Stomach (tissue), 9 donors: ENCODE measurements around the gene GRK4. TPM values are rescaled to one million over a fixed set of nuclear protein-coding genes. Genes with fewer than 3 reads are reported as not detected.
"Not testable (repeated sequence)": the region's sequence is repeated elsewhere in the genome, so short reads cannot be mapped to it uniquely, and the experiment has no call there.

Experiments used
- DNase-seq, 2 donors: peaks; one replicate each; pipeline versions ENCODE4 v3.0.0 to v3.0.0-alpha.2; 2013 to 2019
- H3K27ac ChIP-seq, 5 donors: fragments of 200-600 bp in 4 of 5; sonication (generic) in 4 of 5; one replicate each; pipeline ENCODE4 v1.5.1; 2013 to 2019; ENCODE audit warnings: mild to moderate bottlenecking in 1 of 5, moderate library complexity in 1 of 5
- H3K27me3 ChIP-seq, 3 donors: fragments of 200-600 bp; sonication (generic); one replicate each; pipeline ENCODE4 v1.5.1; 2017 to 2019; ENCODE audit warnings: mixed run types in 1 of 3
- H3K36me3 ChIP-seq, 4 donors: fragments of 200-600 bp; sonication (generic); 1 replicate in 3 of 4; 2 replicates in 1 of 4; pipeline ENCODE4 v1.5.1; 2016 to 2019
- H3K4me1 ChIP-seq, 4 donors: fragments of 200-600 bp; sonication (generic); one replicate each; pipeline ENCODE4 v1.5.1; 2016 to 2019
- H3K4me3 ChIP-seq, 4 donors: fragments of 200-600 bp; sonication (generic) in 3 of 4; one replicate each; pipeline ENCODE4 v1.5.1; 2016 to 2019; ENCODE audit warnings: mild to moderate bottlenecking in 1 of 4
- H3K9me3 ChIP-seq, 4 donors: fragments of 200-600 bp; sonication (generic); one replicate each; pipeline ENCODE4 v1.5.1; 2016 to 2019
- EP300 ChIP-seq: sonication (generic); formaldehyde crosslinking; IDR thresholded peaks from one replicate; pipeline ENCODE4 v1.6.1; 2017; ENCODE audit warnings: antibody characterized with exemption
- POLR2A ChIP-seq, 4 donors: fragments of 450-650 bp; IDR thresholded peaks; one replicate each; pipeline ENCODE4 v1.6.1; 2016; ENCODE audit warnings: antibody characterized with exemption in 4 of 4, control low read depth in 2 of 4, mild to moderate bottlenecking in 1 of 4, moderate library complexity in 1 of 4
- POLR2AphosphoS5 ChIP-seq, 3 donors: sonication (generic); formaldehyde crosslinking; IDR thresholded peaks; one replicate each; pipeline ENCODE4 v1.6.1; 2016; ENCODE audit warnings: antibody characterized with exemption in 3 of 3
- WGBS, 5 donors: extraction: QIAGEN DNeasy Blood & Tissue Kit in 3 of 5; methylation state at CpG; one replicate each; pipeline versions ENCODE4 v1.1.5 to v1.1.7; 2013 to 2018; 5-methylcytosine and 5-hydroxymethylcytosine counted together
- intact Hi-C: fragments of 100-400 bp; cut with DNase I; formaldehyde crosslinking; loops from one replicate; pipeline ENCODE4 v1.15.1; 2023; ENCODE audit warnings: low total_unique reads
- polyA plus RNA-seq, 3 donors: library from polyadenylated mRNA; stranded (reverse); fragments of 200-250 nt; gene quantifications; one replicate each; pipeline ENCODE4 v1.2.3, GENCODE V29; 2013
- total RNA-seq, 5 donors: library from RNA; depleted of rRNA; stranded (reverse); fragments of >200 nt; gene quantifications; one replicate each; pipeline versions ENCODE4 v1.1.0 to v1.2.3, GENCODE V29; 2014 to 2016
- TF ChIP-seq, protein P1 (sequence below), 7 experiments: fragments of 450-650 bp in 4 of 7; fragments of 200-600 bp in 3 of 7; sonication (generic) in 3 of 7; IDR thresholded peaks; one replicate each; pipeline ENCODE4 v1.5.1; 2016 to 2019; ENCODE audit warnings: antibody characterized with exemption in 7 of 7, control low read depth in 2 of 7, mild to moderate bottlenecking in 1 of 7
- donor health status: healthy with polysubstance abuse.
- donor health status: Bipolar disorder and iron deficiency.
- donor health status: healthy.

GRK4 gene
- total and polyA plus RNA-seq, 8 donors: 0.58 to 11.9 (median 5.1) TPM

GRCh38 chr4:2937986-2938385 lies 25.4 kb upstream of the GRK4 start:
- Histone ChIP-seq H3K27ac (peak overlapping the region in 1 of 5 donors; percentile 99), H3K36me3 (peaks cover 39 to 61% (median 55%) of the 10 kb centered on the region in 4 donors), H3K4me1 (peaks cover 34 to 48% (median 46%) of the 10 kb centered on the region in 4 donors), H3K4me3 (no peak overlapping the region), H3K27me3 (no peaks in the 10 kb centered on the region), H3K9me3 (no peaks in the 10 kb centered on the region)
- no peak for DNase-seq
- TF ChIP-seq, protein P1, sequence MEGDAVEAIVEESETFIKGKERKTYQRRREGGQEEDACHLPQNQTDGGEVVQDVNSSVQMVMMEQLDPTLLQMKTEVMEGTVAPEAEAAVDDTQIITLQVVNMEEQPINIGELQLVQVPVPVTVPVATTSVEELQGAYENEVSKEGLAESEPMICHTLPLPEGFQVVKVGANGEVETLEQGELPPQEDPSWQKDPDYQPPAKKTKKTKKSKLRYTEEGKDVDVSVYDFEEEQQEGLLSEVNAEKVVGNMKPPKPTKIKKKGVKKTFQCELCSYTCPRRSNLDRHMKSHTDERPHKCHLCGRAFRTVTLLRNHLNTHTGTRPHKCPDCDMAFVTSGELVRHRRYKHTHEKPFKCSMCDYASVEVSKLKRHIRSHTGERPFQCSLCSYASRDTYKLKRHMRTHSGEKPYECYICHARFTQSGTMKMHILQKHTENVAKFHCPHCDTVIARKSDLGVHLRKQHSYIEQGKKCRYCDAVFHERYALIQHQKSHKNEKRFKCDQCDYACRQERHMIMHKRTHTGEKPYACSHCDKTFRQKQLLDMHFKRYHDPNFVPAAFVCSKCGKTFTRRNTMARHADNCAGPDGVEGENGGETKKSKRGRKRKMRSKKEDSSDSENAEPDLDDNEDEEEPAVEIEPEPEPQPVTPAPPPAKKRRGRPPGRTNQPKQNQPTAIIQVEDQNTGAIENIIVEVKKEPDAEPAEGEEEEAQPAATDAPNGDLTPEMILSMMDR (IDR thresholded peaks at IDR 0.05): no peak
- TF ChIP-seq POLR2AphosphoS5 (IDR thresholded peaks at IDR 0.05) (no peak), EP300 (no peak), POLR2A (IDR thresholded peaks at IDR 0.05) (no peak)
- intact Hi-C loops: loop anchor here (10.0 kb wide), 1 partner anchor 173 kb away; no protein-coding TSS in a partner anchor
- WGBS, 5 donors: 66 to 84% (median 78%) methylated on average over 10 to 12 of the region's 12 CpGs

DNA sequence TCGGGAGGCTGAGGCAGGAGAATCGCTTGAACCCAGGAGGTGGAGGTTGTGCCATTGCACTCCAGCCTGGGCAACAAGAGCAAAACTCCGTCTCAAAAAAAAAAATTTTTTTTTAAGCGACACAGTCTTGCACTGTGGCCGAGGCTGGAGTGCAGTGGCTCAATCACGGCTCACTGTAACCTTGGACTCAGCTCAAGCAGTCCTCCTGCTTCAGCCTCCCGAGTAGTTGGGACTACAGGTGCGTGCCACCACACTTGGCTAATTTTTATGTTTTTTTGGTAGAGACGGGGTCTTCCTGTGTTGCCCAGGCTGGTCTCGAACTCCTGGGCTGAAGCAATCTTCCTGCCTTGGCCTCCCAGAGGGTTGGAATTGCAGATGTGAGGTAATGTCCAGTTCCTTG lies 25.0 kb upstream of the GRK4 start:
- not testable (repeated sequence) for H3K27ac ChIP-seq, H3K9me3 ChIP-seq, DNase-seq, H3K27me3 ChIP-seq, H3K4me3 ChIP-seq
- H3K36me3 ChIP-seq: peaks cover 41 to 65% (median 59%) of the 10 kb centered on the region in 4 donors
- intact Hi-C loops: loop anchor here (10.0 kb wide), 1 partner anchor 174 kb away; no protein-coding TSS in a partner anchor
- WGBS, 5 donors: 88 to 95% (median 93%) methylated on average over 10 of the region's 10 CpGs
- peaks cover 30 to 46% (median 45%) of the 10 kb centered on the region in 4 donors for H3K4me1 ChIP-seq

DNA sequence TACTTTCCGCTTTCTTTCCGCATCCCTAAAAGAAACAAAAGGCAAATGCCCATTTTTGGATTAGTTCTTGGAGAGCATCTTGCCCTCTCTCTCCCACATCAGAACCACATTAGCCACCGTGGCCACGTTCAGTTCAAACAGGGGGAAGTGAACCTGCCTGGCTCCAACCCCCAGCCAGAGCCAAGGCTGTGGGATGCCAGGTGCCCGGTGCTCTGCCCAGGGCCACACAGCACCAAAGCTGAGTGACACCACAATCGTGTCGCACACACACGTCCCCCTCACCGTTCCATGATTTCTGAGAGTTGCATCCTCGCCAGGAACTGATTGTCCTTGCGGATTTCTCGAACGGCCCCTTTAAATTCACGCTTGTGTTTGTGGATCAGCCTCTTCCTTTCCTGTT lies 24.5 kb upstream of the GRK4 start:
- no peak overlapping the region for H3K4me3 ChIP-seq
- no peak overlapping the region for H3K27ac ChIP-seq

GRCh38 chr4:2939383-2940243 lies 23.8 kb upstream of the GRK4 start:
- TF ChIP-seq, protein P1 (IDR thresholded peaks at IDR 0.05): no peak
- no peak for TF ChIP-seq POLR2A (IDR thresholded peaks at IDR 0.05)
- TF ChIP-seq EP300: no peak
- no peak for TF ChIP-seq POLR2AphosphoS5 (IDR thresholded peaks at IDR 0.05)

More for the DNA sequence above, 24.5 kb upstream of the GRK4 start:
- WGBS, 5 donors: 86 to 93% (median 89%) methylated on average over 14 of the region's 14 CpGs
- DNase-seq: no peak
- TF ChIP-seq, protein P1 (IDR thresholded peaks at IDR 0.05): no peak
- TF ChIP-seq POLR2AphosphoS5 (IDR thresholded peaks at IDR 0.05): no peak
- no peak for TF ChIP-seq POLR2A (IDR thresholded peaks at IDR 0.05)
- no peak for TF ChIP-seq EP300
- no peaks in the 10 kb centered on the region for H3K9me3 ChIP-seq
- H3K27me3 ChIP-seq: no peaks in the 10 kb centered on the region
- intact Hi-C loops: loop anchor here (10.0 kb wide), 1 partner anchor 174 kb away; no protein-coding TSS in a partner anchor
- H3K4me1 ChIP-seq: peaks cover 25 to 41% (median 40%) of the 10 kb centered on the region in 4 donors
- H3K36me3 ChIP-seq: peaks cover 46 to 70% (median 64%) of the 10 kb centered on the region in 4 donors

More at GRCh38 chr4:2939383-2940243, 23.8 kb upstream of the GRK4 start:
- Histone ChIP-seq H3K27ac (no peak overlapping the region), H3K27me3 (no peaks in the 10 kb centered on the region), H3K36me3 (peaks cover 51 to 77% (median 71%) of the 10 kb centered on the region in 4 donors), H3K4me1 (peaks cover 25 to 40% (median 38%) of the 10 kb centered on the region in 4 donors), H3K4me3 (no peak overlapping the region), H3K9me3 (no peaks in the 10 kb centered on the region)
- intact Hi-C loops: loop anchor here (10.0 kb wide), 1 partner anchor 175 kb away; no protein-coding TSS in a partner anchor
- DNase-seq: peak in 1 of 2 donors; percentile 19
- 84 to 91% (median 86%) methylated on average over 14 to 30 of the region's 30 CpGs for WGBS, 5 donors
